Liver (tissue), 3 donors: ENCODE measurements around the gene OR2AG2.
A peak's percentile ranks its signal among the peaks of the same experiment; 100 is the strongest.

ENCODE experiments used
- CTCF ChIP-seq: fragments of 150-350 bp; IDR thresholded peaks from 2 replicates; pipeline ENCODE4 v1.5.1; 2017; ENCODE audit warnings: improper control_type of control experiment, low read depth, low read length; ENCODE audit not compliant: missing input control
- GABPA ChIP-seq, 2 donors: IDR thresholded peaks in 1 of 2; conservative IDR thresholded peaks in 1 of 2; 2 replicates each; pipeline ENCODE4 v1.6.1; 2016; ENCODE audit warnings: antibody characterized with exemption in 2 of 2, mild to moderate bottlenecking in 1 of 2, moderate library complexity in 1 of 2
- HNF4G ChIP-seq: IDR thresholded peaks from 2 replicates; pipeline ENCODE4 v1.6.1; 2016; ENCODE audit warnings: antibody characterized with exemption
- TAF1 ChIP-seq: conservative IDR thresholded peaks from 2 replicates; pipeline ENCODE4 v1.6.1; 2016; ENCODE audit warnings: antibody characterized with exemption, mild to moderate bottlenecking
- YY1 ChIP-seq: IDR thresholded peaks from 2 replicates; pipeline ENCODE4 v1.6.1; 2016; ENCODE audit warnings: antibody characterized with exemption, mild to moderate bottlenecking
- TF ChIP-seq, protein P1 (sequence below): IDR thresholded peaks from 2 replicates; pipeline ENCODE4 v1.6.1; 2016; ENCODE audit warnings: antibody characterized with exemption
- TF ChIP-seq, protein P2 (sequence below): IDR thresholded peaks from 2 replicates; pipeline ENCODE4 v1.6.1; 2016; ENCODE audit warnings: antibody characterized with exemption
- TF ChIP-seq, protein P3 (sequence below): IDR thresholded peaks from 2 replicates; pipeline ENCODE4 v1.6.1; 2016; ENCODE audit warnings: antibody characterized with exemption, mild to moderate bottlenecking
- donor health status: healthy.
- donor health status: healthy.

DNA sequence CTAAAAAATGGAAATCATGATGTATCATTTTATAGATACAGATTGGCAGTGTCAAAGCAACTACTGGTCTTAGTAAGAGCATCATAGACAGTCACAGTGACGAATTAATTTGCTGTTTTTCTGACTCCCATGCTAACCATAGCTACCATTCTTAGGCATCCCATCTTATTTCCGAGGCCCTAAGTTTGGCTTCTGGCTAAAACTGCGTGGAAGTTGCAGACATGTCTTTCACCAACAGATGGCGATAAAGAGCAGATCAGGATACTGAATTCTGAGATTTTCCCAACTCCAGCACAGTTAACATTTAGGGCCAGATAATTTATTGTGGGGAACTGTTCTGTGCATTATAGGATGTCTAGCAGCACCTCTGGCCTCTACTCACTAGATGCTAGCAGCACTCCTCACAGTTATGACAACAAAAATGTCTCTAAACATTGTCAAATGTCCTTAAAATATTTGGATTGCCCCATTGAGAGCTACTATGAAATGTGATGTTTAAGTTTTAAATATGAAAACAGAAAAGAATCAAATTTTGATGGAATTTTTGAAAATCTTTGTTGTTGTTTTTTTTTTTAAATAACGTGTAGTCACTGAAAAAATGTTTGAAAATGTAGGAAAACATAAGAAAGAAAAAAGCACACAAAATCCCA is 16.3 kb downstream of the OR2AG2 start:
- TF ChIP-seq CTCF: peak; percentile 78
- no peak for TF ChIP-seq TAF1
- TF ChIP-seq, protein P1, sequence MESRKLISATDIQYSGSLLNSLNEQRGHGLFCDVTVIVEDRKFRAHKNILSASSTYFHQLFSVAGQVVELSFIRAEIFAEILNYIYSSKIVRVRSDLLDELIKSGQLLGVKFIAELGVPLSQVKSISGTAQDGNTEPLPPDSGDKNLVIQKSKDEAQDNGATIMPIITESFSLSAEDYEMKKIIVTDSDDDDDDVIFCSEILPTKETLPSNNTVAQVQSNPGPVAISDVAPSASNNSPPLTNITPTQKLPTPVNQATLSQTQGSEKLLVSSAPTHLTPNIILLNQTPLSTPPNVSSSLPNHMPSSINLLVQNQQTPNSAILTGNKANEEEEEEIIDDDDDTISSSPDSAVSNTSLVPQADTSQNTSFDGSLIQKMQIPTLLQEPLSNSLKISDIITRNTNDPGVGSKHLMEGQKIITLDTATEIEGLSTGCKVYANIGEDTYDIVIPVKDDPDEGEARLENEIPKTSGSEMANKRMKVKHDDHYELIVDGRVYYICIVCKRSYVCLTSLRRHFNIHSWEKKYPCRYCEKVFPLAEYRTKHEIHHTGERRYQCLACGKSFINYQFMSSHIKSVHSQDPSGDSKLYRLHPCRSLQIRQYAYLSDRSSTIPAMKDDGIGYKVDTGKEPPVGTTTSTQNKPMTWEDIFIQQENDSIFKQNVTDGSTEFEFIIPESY: no peak
- TF ChIP-seq, protein P2, sequence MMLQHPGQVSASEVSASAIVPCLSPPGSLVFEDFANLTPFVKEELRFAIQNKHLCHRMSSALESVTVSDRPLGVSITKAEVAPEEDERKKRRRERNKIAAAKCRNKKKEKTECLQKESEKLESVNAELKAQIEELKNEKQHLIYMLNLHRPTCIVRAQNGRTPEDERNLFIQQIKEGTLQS: no peak
- TF ChIP-seq, protein P3, sequence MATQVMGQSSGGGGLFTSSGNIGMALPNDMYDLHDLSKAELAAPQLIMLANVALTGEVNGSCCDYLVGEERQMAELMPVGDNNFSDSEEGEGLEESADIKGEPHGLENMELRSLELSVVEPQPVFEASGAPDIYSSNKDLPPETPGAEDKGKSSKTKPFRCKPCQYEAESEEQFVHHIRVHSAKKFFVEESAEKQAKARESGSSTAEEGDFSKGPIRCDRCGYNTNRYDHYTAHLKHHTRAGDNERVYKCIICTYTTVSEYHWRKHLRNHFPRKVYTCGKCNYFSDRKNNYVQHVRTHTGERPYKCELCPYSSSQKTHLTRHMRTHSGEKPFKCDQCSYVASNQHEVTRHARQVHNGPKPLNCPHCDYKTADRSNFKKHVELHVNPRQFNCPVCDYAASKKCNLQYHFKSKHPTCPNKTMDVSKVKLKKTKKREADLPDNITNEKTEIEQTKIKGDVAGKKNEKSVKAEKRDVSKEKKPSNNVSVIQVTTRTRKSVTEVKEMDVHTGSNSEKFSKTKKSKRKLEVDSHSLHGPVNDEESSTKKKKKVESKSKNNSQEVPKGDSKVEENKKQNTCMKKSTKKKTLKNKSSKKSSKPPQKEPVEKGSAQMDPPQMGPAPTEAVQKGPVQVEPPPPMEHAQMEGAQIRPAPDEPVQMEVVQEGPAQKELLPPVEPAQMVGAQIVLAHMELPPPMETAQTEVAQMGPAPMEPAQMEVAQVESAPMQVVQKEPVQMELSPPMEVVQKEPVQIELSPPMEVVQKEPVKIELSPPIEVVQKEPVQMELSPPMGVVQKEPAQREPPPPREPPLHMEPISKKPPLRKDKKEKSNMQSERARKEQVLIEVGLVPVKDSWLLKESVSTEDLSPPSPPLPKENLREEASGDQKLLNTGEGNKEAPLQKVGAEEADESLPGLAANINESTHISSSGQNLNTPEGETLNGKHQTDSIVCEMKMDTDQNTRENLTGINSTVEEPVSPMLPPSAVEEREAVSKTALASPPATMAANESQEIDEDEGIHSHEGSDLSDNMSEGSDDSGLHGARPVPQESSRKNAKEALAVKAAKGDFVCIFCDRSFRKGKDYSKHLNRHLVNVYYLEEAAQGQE: no peak
- no peak for TF ChIP-seq GABPA (IDR thresholded peaks at IDR 0.05 in 1 of 2, conservative IDR thresholded peaks at IDR 0.05 in 1 of 2)
- TF ChIP-seq YY1: no peak
- no peak for TF ChIP-seq HNF4G
